GM20431 (cell line): ENCODE results near the gene MYOZ1.
"Not testable (repeated sequence)": the region's sequence is repeated elsewhere in the genome, so short reads cannot be mapped to it uniquely, and the experiment has no call there.

Experiments used
- in situ Hi-C: fragments of 300-500 bp; cut with MseI, MboI; formaldehyde crosslinking; loops from one replicate; pipeline ENCODE4 v1.15.0; 2020; ENCODE audit warnings: low sequenced_read_pairs; ENCODE audit not compliant: unreplicated experiment

The MYOZ1 gene

GRCh38 chr10:73647875-73648651 lies 6.8 kb upstream of the MYOZ1 start:
- in situ Hi-C loops = loop anchor here (10.0 kb wide), 1 partner anchor 113 kb away; no protein-coding TSS in a partner anchor

GRCh38 chr10:73647211-73647874 lies 6.1 kb upstream of the MYOZ1 start:
- in situ Hi-C loops = loop anchor here (10.0 kb wide), 1 partner anchor 113 kb away; no protein-coding TSS in a partner anchor

- in situ Hi-C loops = loop anchor here (10.0 kb wide), 1 partner anchor 112 kb away; no protein-coding TSS in a partner anchor
Observed at GRCh38 chr10:73646598-73647041, 5.3 kb upstream of the MYOZ1 start.

GRCh38 chr10:73645251-73645650 lies 4.0 kb upstream of the MYOZ1 start:
- in situ Hi-C loops = loop anchor here (10.0 kb wide), 1 partner anchor 110 kb away; no protein-coding TSS in a partner anchor

GRCh38 chr10:73644767-73645166 lies 3.5 kb upstream of the MYOZ1 start:
- in situ Hi-C loops = loop anchor here (10.0 kb wide), 1 partner anchor 110 kb away; no protein-coding TSS in a partner anchor

- in situ Hi-C loops = loop anchor here (10.0 kb wide), 1 partner anchor 109 kb away; no protein-coding TSS in a partner anchor
Observed at GRCh38 chr10:73644015-73644743, 2.9 kb upstream of the MYOZ1 start.

GRCh38 chr10:73643362-73643761 lies 2.1 kb upstream of the MYOZ1 start:
- in situ Hi-C loops = loop anchor here (10.0 kb wide), 1 partner anchor 109 kb away; no protein-coding TSS in a partner anchor

- in situ Hi-C loops = no loop called here
Observed at GRCh38 chr10:73639286-73639685, 2.0 kb downstream of the MYOZ1 start.

GRCh38 chr10:73635781-73636180 lies 5.5 kb downstream of the MYOZ1 start:
- in situ Hi-C loops = no loop called here

- in situ Hi-C loops = no loop called here
Observed at GRCh38 chr10:73634421-73634820, 6.9 kb downstream of the MYOZ1 start.

- in situ Hi-C loops = no loop called here
Observed at GRCh38 chr10:73629165-73629564, 12.1 kb downstream of the MYOZ1 start.

GRCh38 chr10:73628405-73628804 lies 12.9 kb downstream of the MYOZ1 start:
- in situ Hi-C loops = no loop called here

- in situ Hi-C loops = no loop called here
Observed at GRCh38 chr10:73627300-73627699, 14.0 kb downstream of the MYOZ1 start.

- in situ Hi-C loops = no loop called here
Observed at GRCh38 chr10:73625884-73626752, 15.2 kb downstream of the MYOZ1 start.

GRCh38 chr10:73625004-73625883 lies 16.0 kb downstream of the MYOZ1 start:
- in situ Hi-C loops = no loop called here

GRCh38 chr10:73623056-73623455 lies 18.2 kb downstream of the MYOZ1 start:
- in situ Hi-C loops = no loop called here

GRCh38 chr10:73620974-73621373 lies 20.3 kb downstream of the MYOZ1 start:
- in situ Hi-C loops = not testable (repeated sequence)

- in situ Hi-C loops = not testable (repeated sequence)
Observed at GRCh38 chr10:73617143-73617542, 24.1 kb downstream of the MYOZ1 start.
